ENCODE data around the gene RIMBP2.

DNA sequence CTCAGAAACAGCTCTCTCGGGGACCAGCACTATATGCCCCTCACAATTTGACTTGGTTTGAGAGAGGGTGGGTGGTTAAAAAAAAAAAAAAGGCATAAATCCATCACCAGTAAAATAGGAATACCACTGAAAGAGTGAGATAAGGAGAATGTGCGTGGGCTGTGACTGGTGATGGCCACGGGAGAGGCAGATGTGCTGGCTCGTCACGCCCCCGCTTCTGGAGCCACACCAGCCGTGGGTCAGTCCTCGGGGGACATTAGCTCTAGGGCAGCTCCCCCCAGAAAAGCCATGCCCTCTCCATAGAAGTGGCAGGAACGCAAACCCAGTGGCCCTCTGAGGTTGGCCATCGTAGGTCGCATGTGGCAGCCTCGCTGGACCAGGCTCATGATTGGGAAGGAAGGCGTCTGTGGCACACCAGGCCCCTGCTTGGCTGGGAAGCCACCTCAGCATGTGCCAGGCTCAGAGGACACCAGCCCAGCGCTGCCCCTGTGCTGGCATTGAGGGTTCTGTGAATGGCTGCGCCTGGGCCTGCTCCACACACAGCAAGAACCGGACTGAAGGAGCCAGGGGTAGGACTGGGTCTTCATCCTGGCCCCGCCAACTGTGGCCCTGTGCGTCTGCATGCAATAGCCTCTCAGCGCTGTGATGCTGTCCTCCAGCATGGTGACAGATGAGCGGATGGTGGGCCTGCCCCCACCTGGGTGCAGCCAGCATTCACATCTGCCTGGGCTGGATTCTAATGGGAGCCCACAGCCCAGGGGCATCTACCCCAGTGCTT is 267.9 kb downstream of the RIMBP2 start:
- TF ChIP-seq, protein P1, sequence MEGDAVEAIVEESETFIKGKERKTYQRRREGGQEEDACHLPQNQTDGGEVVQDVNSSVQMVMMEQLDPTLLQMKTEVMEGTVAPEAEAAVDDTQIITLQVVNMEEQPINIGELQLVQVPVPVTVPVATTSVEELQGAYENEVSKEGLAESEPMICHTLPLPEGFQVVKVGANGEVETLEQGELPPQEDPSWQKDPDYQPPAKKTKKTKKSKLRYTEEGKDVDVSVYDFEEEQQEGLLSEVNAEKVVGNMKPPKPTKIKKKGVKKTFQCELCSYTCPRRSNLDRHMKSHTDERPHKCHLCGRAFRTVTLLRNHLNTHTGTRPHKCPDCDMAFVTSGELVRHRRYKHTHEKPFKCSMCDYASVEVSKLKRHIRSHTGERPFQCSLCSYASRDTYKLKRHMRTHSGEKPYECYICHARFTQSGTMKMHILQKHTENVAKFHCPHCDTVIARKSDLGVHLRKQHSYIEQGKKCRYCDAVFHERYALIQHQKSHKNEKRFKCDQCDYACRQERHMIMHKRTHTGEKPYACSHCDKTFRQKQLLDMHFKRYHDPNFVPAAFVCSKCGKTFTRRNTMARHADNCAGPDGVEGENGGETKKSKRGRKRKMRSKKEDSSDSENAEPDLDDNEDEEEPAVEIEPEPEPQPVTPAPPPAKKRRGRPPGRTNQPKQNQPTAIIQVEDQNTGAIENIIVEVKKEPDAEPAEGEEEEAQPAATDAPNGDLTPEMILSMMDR (IDR thresholded peaks at IDR 0.05; ENCODE audit: low read length): no peak
- TF ChIP-seq EZH2phosphoT487 (IDR thresholded peaks at IDR 0.05; ENCODE audit: low read length) (no peak), EZH2 (optimal IDR thresholded peaks at IDR 0.05; ENCODE audit: low read depth, low read length) (no peak)
